SK-N-SH (cell line): ENCODE measurements around the gene SRXN1. TPM values are rescaled to one million over a fixed set of nuclear protein-coding genes. Genes with fewer than 3 reads are reported as not detected.

ENCODE experiments used
- CTCF ChIA-PET: fragments of 300-600, 350-600 bp; formaldehyde crosslinking; extraction: SDS; loops from one replicate; lab custom pipeline; 2021; lab: Yijun Ruan, JAX
- POLR2A ChIA-PET: fragments of 350-600 bp; sonication (Branson Sonifier 250); formaldehyde crosslinking; extraction: SDS; loops from one replicate; lab custom pipeline; 2020; ENCODE audit warnings: antibody characterized with exemption, inconsistent platforms; lab: Yijun Ruan, JAX
- DNase-seq: peaks from one replicate; pipeline ENCODE4 v3.0.0; 2012
- H2AFZ ChIP-seq: fragments of 200-600 bp; sonication (generic); 2 replicates; pipeline ENCODE4 v1.8.1; 2016; ENCODE audit warnings: antibody characterized with exemption, mild to moderate bottlenecking, low read depth
- H3F3A ChIP-seq: fragments of 200-600 bp; sonication (generic); replicated peaks from 2 replicates; pipeline ENCODE3; 2016; ENCODE audit warnings: antibody characterized with exemption, mild to moderate bottlenecking; ENCODE audit not compliant: insufficient read depth
- H3K27ac ChIP-seq, 2 experiments: fragments of 200-500 bp in 1 of 2; fragments of 200-600 bp in 1 of 2; sonication (Bioruptor generic) in 1 of 2; sonication (generic), shearing (Covaris generic) in 1 of 2; 2 replicates each; pipeline versions ENCODE4 v1.5.1 to v1.6.1; 2014 to 2016; ENCODE audit warnings: low read depth in 2 of 2, inconsistent platforms in 1 of 2, low read length in 1 of 2, mild to moderate bottlenecking in 1 of 2, mixed read lengths in 1 of 2
- H3K27me3 ChIP-seq: fragments of 200-600 bp; sonication (generic), shearing (Covaris generic); 2 replicates; pipeline ENCODE4 v1.6.1; 2016; ENCODE audit warnings: mixed run types; ENCODE audit not compliant: insufficient read depth
- H3K36me3 ChIP-seq, 2 experiments: fragments of 200-500 bp in 1 of 2; fragments of 200-600 bp in 1 of 2; sonication (Bioruptor generic) in 1 of 2; sonication (generic) in 1 of 2; replicated peaks in 1 of 2; 2 replicates each; pipeline versions ENCODE3 to v1.5.1; 2014 to 2016; ENCODE audit warnings: low read length in 1 of 2, mild to moderate bottlenecking in 1 of 2; ENCODE audit not compliant: insufficient read depth in 2 of 2, control insufficient read depth in 1 of 2
- H3K4me1 ChIP-seq, 2 experiments: fragments of 200-500 bp in 1 of 2; fragments of 200-600 bp in 1 of 2; sonication (Bioruptor generic) in 1 of 2; sonication (generic), shearing (Covaris generic) in 1 of 2; 2 replicates each; pipeline versions ENCODE4 v1.5.1 to v1.6.1; 2014 to 2016; ENCODE audit warnings: low read depth in 1 of 2, low read length in 1 of 2, mixed run types in 1 of 2; ENCODE audit not compliant: insufficient read depth in 2 of 2, control insufficient read depth in 1 of 2
- H3K4me2 ChIP-seq: fragments of 200-600 bp; sonication (generic), shearing (Covaris generic); 2 replicates; pipeline ENCODE4 v1.6.1; 2017; ENCODE audit warnings: mixed run types
- H3K4me3 ChIP-seq, 2 experiments: fragments of 200-500 bp in 1 of 2; fragments of 200-600 bp in 1 of 2; sonication (Bioruptor generic) in 1 of 2; sonication (generic), shearing (Covaris generic) in 1 of 2; 2 replicates each; pipeline versions ENCODE4 v1.5.1 to v1.8.1; 2014 to 2016; ENCODE audit warnings: low read depth in 2 of 2, inconsistent platforms in 1 of 2, low read length in 1 of 2, mild to moderate bottlenecking in 1 of 2, mixed read lengths in 1 of 2, moderate library complexity in 1 of 2
- H3K79me2 ChIP-seq: fragments of 200-600 bp; sonication (generic); 2 replicates; pipeline ENCODE4 v1.8.1; 2017; ENCODE audit warnings: mild to moderate bottlenecking; ENCODE audit not compliant: insufficient read depth
- H3K9ac ChIP-seq: fragments of 200-600 bp; sonication (generic); 2 replicates; pipeline ENCODE4 v1.6.1; 2017; ENCODE audit warnings: mixed run types
- H3K9me2 ChIP-seq: fragments of 200-600 bp; sonication (generic); 2 replicates; pipeline ENCODE4 v1.6.1; 2017; ENCODE audit warnings: mixed run types
- H3K9me3 ChIP-seq: fragments of 200-600 bp; sonication (generic); 2 replicates; pipeline ENCODE4 v1.6.1; 2017; ENCODE audit warnings: mixed run types, mild to moderate bottlenecking, moderate library complexity
- H4K20me1 ChIP-seq: fragments of 200-600 bp; sonication (generic); 2 replicates; pipeline ENCODE4 v1.6.1; 2017; ENCODE audit warnings: mild to moderate bottlenecking, mixed run types; ENCODE audit not compliant: insufficient read depth
- ELF1 ChIP-seq: IDR thresholded peaks from 2 replicates; pipeline ENCODE4 v1.4.0; 2012
- EP300 ChIP-seq, 2 experiments: IDR thresholded peaks; 2 replicates each; pipeline versions ENCODE4 v1.4.0 to v1.6.1; 2012; ENCODE audit warnings: borderline replicate concordance in 1 of 2, low read depth in 1 of 2, low read length in 1 of 2
- FOXJ3 ChIP-seq: sonication (generic); formaldehyde crosslinking; IDR thresholded peaks from 2 replicates; pipeline ENCODE4 v1.5.1; 2020; ENCODE audit warnings: mild to moderate bottlenecking, missing genetic modification reagents
- FOXM1 ChIP-seq: IDR thresholded peaks from 2 replicates; pipeline ENCODE4 v1.4.0; 2012; ENCODE audit warnings: low read depth, mild to moderate bottlenecking
- GABPA ChIP-seq: IDR thresholded peaks from 2 replicates; pipeline ENCODE4 v1.4.0; 2012; ENCODE audit warnings: low read depth, mild to moderate bottlenecking
- GATA2 ChIP-seq: sonication (generic); formaldehyde crosslinking; IDR thresholded peaks from 2 replicates; pipeline ENCODE4 v1.5.0; 2020; ENCODE audit warnings: mild to moderate bottlenecking, missing genetic modification reagents
- JUND ChIP-seq: IDR thresholded peaks from 2 replicates; pipeline ENCODE4 v1.4.0; 2012
- NFIC ChIP-seq: IDR thresholded peaks from 2 replicates; pipeline ENCODE4 v1.4.0; 2012; ENCODE audit warnings: borderline replicate concordance
- RCOR1 ChIP-seq: fragments of 150-350 bp; IDR thresholded peaks from 2 replicates; pipeline ENCODE4 v1.6.1; 2017; ENCODE audit warnings: antibody characterized with exemption, low read length
- RXRA ChIP-seq: IDR thresholded peaks from 2 replicates; pipeline ENCODE4 v1.4.0; 2012; ENCODE audit warnings: low read depth, mild to moderate bottlenecking, borderline replicate concordance
- TCF12 ChIP-seq: IDR thresholded peaks from 2 replicates; pipeline ENCODE4 v1.4.0; 2012
- YY1 ChIP-seq: IDR thresholded peaks from 2 replicates; pipeline ENCODE4 v1.4.0; 2012; ENCODE audit warnings: low read depth, mild to moderate bottlenecking
- WGBS: methylation state at CpG from one replicate; pipeline ENCODE4 v1.1.6; 2017; ENCODE audit warnings: low lambda C conversion rate; 5-methylcytosine and 5-hydroxymethylcytosine counted together
- polyA plus RNA-seq, 3 experiments: library from polyadenylated mRNA; depleted of rRNA; stranded (reverse); fragments of >200 nt; gene quantifications; 2 replicates each; pipeline ENCODE4 v1.2.3, GENCODE V29; 2012
- TF ChIP-seq, protein P1 (sequence below): fragments of 200-600 bp; sonication (generic); IDR thresholded peaks from 2 replicates; pipeline ENCODE4 v1.6.1; 2017; ENCODE audit warnings: antibody characterized with exemption, mild to moderate bottlenecking, moderate library complexity
- TF ChIP-seq, protein P2 (sequence below): IDR thresholded peaks from 2 replicates; pipeline ENCODE4 v1.4.0; 2012; ENCODE audit warnings: low read depth, borderline replicate concordance

SRXN1 gene
- polyA plus RNA-seq, 1 of the 3 experiments (the other 2 are of a cell fraction) = 26.2 TPM

DNA sequence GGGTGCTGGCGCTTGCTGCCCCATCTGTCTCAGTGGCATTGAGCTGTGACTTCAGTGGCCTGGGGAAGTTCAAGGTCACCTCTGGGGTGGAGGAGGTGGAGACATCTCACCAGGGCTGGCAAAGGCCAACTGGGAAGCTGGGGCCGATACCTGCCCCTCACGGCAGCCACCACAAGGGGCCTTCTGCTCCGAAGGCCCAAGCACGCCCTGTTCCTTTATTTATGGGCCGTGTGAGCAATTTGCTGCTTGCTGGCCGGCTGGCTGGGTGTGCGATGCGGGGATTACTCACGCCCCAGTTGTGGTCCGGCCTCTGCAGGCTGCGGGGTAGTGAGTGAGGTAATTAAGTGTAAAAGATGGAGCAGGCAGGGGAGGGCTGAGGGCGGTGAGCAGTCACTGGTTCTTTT is 35.8 kb upstream of the SRXN1 start:
- CTCF ChIA-PET = interaction anchor here (2.5 kb wide), 1 partner anchor 22 kb away, joined by 11 read pairs; no protein-coding TSS in a partner anchor
- peak; percentile 54 for DNase-seq

DNA sequence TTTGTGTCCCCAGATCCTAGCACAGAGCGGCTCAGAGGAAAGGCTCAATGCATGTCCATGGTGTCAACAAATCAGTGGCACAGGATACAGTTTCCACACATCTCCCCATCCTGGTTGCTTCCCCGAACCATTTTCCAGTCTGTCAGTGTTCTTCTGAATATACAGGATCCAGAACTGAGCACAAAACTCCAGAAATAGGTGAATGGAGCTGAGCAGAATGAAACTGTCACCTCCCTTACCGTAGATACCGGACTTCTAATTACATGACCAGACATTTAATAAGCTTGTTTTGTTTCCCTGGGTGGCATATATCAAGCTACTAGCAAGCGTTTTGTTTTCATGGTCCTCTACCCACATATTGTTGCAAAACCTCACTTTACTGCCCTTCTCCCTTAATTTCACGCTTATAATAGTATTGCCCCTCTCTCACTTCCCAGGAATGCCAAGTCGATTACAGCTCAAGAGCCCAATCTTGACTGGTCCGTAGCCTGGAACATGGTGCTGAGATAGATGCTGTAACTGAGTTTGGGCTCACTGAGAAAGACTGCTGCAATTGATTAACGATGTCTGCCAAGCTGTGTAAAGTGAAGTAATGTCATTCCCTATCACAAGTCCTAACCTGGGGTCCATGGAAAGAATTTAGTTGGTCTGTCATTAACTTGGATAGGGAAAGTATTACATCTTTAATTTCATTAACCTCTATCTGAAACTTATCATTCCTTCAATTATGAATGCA is 34.6 kb upstream of the SRXN1 start:
- Histone ChIP-seq H3F3A (no peaks in the 10 kb centered on the region), H3K9me3 (no peaks in the 10 kb centered on the region), H2AFZ (no peak overlapping the region), H3K9me2 (no peaks in the 10 kb centered on the region), H3K79me2 (no peaks in the 10 kb centered on the region), H3K9ac (no peak overlapping the region), H4K20me1 (no peaks in the 10 kb centered on the region), H3K4me3 (no peak overlapping the region), H3K27ac (no peak overlapping the region), H3K27me3 (no peaks in the 10 kb centered on the region; the same call in 1 of the 2 replicates), H3K4me1 (no peaks in the 10 kb centered on the region; a peak in 1 of 4 replicates), H3K4me2 (no peak overlapping the region), H3K36me3 (no peaks in the 10 kb centered on the region)
- CTCF ChIA-PET = interaction anchor here (0.7 to 2.5 kb wide), 5 partner anchors 11 to 52 kb away, joined by 3 to 20 read pairs (median 5); partner anchors contain the start of gene SCRT2
- 41% methylated on average over 9 of the region's 9 CpGs for WGBS
- POLR2A ChIA-PET = no interaction called here
- TF ChIP-seq FOXM1 (no peak), RXRA (no peak), ELF1 (no peak)
- no peak for DNase-seq

More for the DNA sequence above, 35.8 kb upstream of the SRXN1 start:
- H3K79me2 ChIP-seq = no peaks in the 10 kb centered on the region
- no peaks in the 10 kb centered on the region for H3K9me3 ChIP-seq
- no peaks in the 10 kb centered on the region; a peak in 1 of 4 replicates for H3K4me1 ChIP-seq
- no peaks in the 10 kb centered on the region for H3K36me3 ChIP-seq
- no peak overlapping the region for H3K4me3 ChIP-seq
- no peak for TF ChIP-seq JUND
- 41% methylated on average over 13 of the region's 13 CpGs for WGBS
- no peaks in the 10 kb centered on the region for H3K9me2 ChIP-seq
- H2AFZ ChIP-seq = no peak overlapping the region
- no peak overlapping the region for H3K9ac ChIP-seq
- POLR2A ChIA-PET = no interaction called here
- no peaks in the 10 kb centered on the region for H3F3A ChIP-seq
- no peaks in the 10 kb centered on the region; the same call in 1 of the 2 replicates for H3K27me3 ChIP-seq
- no peak overlapping the region for H3K27ac ChIP-seq
- H4K20me1 ChIP-seq = no peaks in the 10 kb centered on the region
- H3K4me2 ChIP-seq = no peak overlapping the region

DNA sequence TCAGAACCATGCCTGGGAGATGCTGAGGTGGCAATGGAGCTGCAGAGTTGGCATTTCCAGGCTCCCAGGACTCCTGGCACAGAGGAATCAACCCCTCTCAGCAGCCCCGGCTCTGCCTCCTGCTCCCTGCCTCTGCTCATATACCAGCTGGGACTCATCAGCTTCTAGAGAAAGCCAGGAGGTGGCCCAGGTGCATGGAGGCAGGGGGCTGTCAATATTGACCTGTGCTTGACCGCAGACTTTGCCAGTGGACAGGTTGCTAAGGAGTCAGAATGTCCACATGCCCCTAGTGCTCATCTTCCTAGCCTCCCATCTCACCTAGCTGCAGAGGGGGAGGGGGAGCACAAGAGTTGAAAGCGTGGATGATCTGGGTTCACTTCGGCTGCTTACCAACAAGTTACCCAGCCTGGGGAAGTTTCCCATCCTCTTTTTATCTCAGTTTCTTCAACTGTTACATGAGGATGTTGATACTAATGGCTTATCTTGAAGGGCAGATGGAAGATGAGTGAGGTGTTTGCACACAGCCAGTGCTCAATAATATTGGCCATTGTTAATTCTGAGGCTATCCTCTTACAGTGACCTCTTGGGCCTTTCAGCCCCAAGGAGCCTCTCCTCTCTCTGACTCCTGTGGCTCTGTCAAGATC is 31.8 kb upstream of the SRXN1 start:
- WGBS = 47% methylated on average over 4 of the region's 4 CpGs
- DNase-seq = no peak

More for the DNA sequence above, 31.8 kb upstream of the SRXN1 start:
- H3K27me3 ChIP-seq = no peaks in the 10 kb centered on the region; the same call in 1 of the 2 replicates
- H3K4me1 ChIP-seq = peaks cover 0 to 6% of the 10 kb centered on the region in 2 experiments; a peak in 1 of 4 replicates
- no peaks in the 10 kb centered on the region for H4K20me1 ChIP-seq
- no peak overlapping the region for H3K4me2 ChIP-seq
- H3K9me3 ChIP-seq = no peaks in the 10 kb centered on the region
- POLR2A ChIA-PET = no interaction called here
- TF ChIP-seq GATA2 (CRISPR knock-in tag) (no peak), YY1 (no peak), TCF12 (no peak), NFIC (no peak), EP300 (IDR thresholded peaks at IDR 0.05; ENCODE audit: borderline replicate concordance in 1 of 2, low read depth in 1 of 2, low read length in 1 of 2) (no peak), GABPA (no peak), FOXJ3 (CRISPR knock-in tag) (no peak), FOXM1 (no peak), RCOR1 (no peak)
- TF ChIP-seq, protein P1, sequence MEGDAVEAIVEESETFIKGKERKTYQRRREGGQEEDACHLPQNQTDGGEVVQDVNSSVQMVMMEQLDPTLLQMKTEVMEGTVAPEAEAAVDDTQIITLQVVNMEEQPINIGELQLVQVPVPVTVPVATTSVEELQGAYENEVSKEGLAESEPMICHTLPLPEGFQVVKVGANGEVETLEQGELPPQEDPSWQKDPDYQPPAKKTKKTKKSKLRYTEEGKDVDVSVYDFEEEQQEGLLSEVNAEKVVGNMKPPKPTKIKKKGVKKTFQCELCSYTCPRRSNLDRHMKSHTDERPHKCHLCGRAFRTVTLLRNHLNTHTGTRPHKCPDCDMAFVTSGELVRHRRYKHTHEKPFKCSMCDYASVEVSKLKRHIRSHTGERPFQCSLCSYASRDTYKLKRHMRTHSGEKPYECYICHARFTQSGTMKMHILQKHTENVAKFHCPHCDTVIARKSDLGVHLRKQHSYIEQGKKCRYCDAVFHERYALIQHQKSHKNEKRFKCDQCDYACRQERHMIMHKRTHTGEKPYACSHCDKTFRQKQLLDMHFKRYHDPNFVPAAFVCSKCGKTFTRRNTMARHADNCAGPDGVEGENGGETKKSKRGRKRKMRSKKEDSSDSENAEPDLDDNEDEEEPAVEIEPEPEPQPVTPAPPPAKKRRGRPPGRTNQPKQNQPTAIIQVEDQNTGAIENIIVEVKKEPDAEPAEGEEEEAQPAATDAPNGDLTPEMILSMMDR = no peak
- TF ChIP-seq, protein P2, sequence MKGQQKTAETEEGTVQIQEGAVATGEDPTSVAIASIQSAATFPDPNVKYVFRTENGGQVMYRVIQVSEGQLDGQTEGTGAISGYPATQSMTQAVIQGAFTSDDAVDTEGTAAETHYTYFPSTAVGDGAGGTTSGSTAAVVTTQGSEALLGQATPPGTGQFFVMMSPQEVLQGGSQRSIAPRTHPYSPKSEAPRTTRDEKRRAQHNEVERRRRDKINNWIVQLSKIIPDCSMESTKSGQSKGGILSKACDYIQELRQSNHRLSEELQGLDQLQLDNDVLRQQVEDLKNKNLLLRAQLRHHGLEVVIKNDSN = no peak
- H3K36me3 ChIP-seq = no peaks in the 10 kb centered on the region
- H3F3A ChIP-seq = no peaks in the 10 kb centered on the region
- no peak overlapping the region for H3K9ac ChIP-seq
- H3K4me3 ChIP-seq = no peak overlapping the region
- H2AFZ ChIP-seq = no peak overlapping the region
- no peaks in the 10 kb centered on the region for H3K9me2 ChIP-seq
- no peak overlapping the region for H3K27ac ChIP-seq
- no peaks in the 10 kb centered on the region for H3K79me2 ChIP-seq
- CTCF ChIA-PET = interaction anchor here (1.3 to 2.4 kb wide), 3 partner anchors 18 to 44 kb away, joined by 3 to 8 read pairs (median 5); no protein-coding TSS in a partner anchor
